ENCODE data around the gene MATN3. TPM values are rescaled to one million over a fixed set of nuclear protein-coding genes. Genes with fewer than 3 reads are reported as not detected.

The MATN3 gene
- total and polyA plus RNA-seq, 2 of the 13 experiments (the other 11 are each of a cell fraction or from before 2014, with no cell fraction given): 36.1 to 208 TPM

- TF ChIP-seq MAFG (CRISPR knock-in tag; IDR thresholded peaks at IDR 0.05) (no peak), ZFP62 (CRISPR knock-in tag; IDR thresholded peaks at IDR 0.05) (no peak), EHMT2 (IDR thresholded peaks at IDR 0.05; ENCODE audit: borderline replicate concordance, low read depth, low read length) (no peak), RFXAP (CRISPR knock-in tag; IDR thresholded peaks at IDR 0.05; ENCODE audit: borderline replicate concordance) (no peak), SALL1 (CRISPR knock-in tag; IDR thresholded peaks at IDR 0.05) (peak; percentile 41; the same call in 1 of the 2 replicates), TRAFD1 (CRISPR knock-in tag; IDR thresholded peaks at IDR 0.05; ENCODE audit: borderline replicate concordance) (no peak), HINFP (CRISPR knock-in tag; IDR thresholded peaks at IDR 0.05; ENCODE audit: low read depth) (no peak), GATA4 (IDR thresholded peaks at IDR 0.05; ENCODE audit: borderline replicate concordance, low read depth) (no peak), TFDP1 (CRISPR knock-in tag; IDR thresholded peaks at IDR 0.05; ENCODE audit: borderline replicate concordance) (no peak), GTF2F1 (IDR thresholded peaks at IDR 0.05; ENCODE audit: low read length) (no peak), PITX1 (CRISPR knock-in tag; IDR thresholded peaks at IDR 0.05) (no peak), PTBP1 (IDR thresholded peaks at IDR 0.05; ENCODE audit: low read depth, low read length, poor library complexity, severe bottlenecking) (no peak), PREB (CRISPR knock-in tag; IDR thresholded peaks at IDR 0.05) (no peak), RNF2 (conservative IDR thresholded peaks at IDR 0.05; ENCODE audit: low read depth) (no peak), FOXP1 (IDR thresholded peaks at IDR 0.05) (no peak), FOXP1 (CRISPR knock-in tag; IDR thresholded peaks at IDR 0.05) (no peak), HNRNPUL1 (IDR thresholded peaks at IDR 0.05; ENCODE audit: low read depth, low read length) (no peak), STAT6 (CRISPR knock-in tag; IDR thresholded peaks at IDR 0.05; ENCODE audit: borderline replicate concordance) (no peak), ARNT2 (CRISPR knock-in tag; IDR thresholded peaks at IDR 0.05; ENCODE audit: low read depth) (no peak), ZNF331 (CRISPR knock-in tag; IDR thresholded peaks at IDR 0.05) (0 out of 2 replicates have a peak, but pooled peaks have one; percentile 27), SKI (IDR thresholded peaks at IDR 0.05; ENCODE audit: partially characterized antibody) (no peak), ZNF580 (CRISPR knock-in tag; IDR thresholded peaks at IDR 0.05; ENCODE audit: borderline replicate concordance, low read depth) (peak; percentile 58; the same call in 1 of the 2 replicates)
Measured at GRCh38 chr2:19955544-19956422, 56.7 kb downstream of the MATN3 start (continued).

Measured in HepG2 (cell line).